B cell (primary cell): ENCODE data around the gene HOXA5.

Experiments used
- CTCF ChIP-seq: fragments of 200-600 bp; IDR thresholded peaks from one replicate; pipeline ENCODE4 v1.8.0; 2022; ENCODE audit warnings: antibody characterized with exemption, mild to moderate bottlenecking
- EZH2 ChIP-seq: IDR thresholded peaks from 2 replicates; pipeline ENCODE4 v1.6.1; 2012; ENCODE audit warnings: borderline replicate concordance, low read depth, mild to moderate bottlenecking, moderate library complexity, low read length; ENCODE audit not compliant: insufficient read depth, poor library complexity, severe bottlenecking

GRCh38 chr7:27176524-27176845 is 33.0 kb upstream of the HOXA5 start:
- TF ChIP-seq CTCF = no peak
- no peak for TF ChIP-seq EZH2
